HG03442 (cell line): ENCODE measurements around the gene IRF6.
"Not testable (repeated sequence)": the region's sequence is repeated elsewhere in the genome, so short reads cannot be mapped to it uniquely, and the experiment has no call there.

Source experiments
- ATAC-seq: cut with Tn5 transposase; IDR thresholded peaks from one replicate; pipeline ENCODE4 v1.9.1; 2021; ENCODE audit warnings: mild to moderate bottlenecking, moderate library complexity; ENCODE audit not compliant: unreplicated experiment

The IRF6 gene

GRCh38 chr1:209823143-209824041 is 17.4 kb upstream of the IRF6 start:
- no peak for ATAC-seq

- ATAC-seq: no peak
Measured at GRCh38 chr1:209822706-209823105, 16.8 kb upstream of the IRF6 start.

GRCh38 chr1:209820986-209821385 is 15.0 kb upstream of the IRF6 start:
- ATAC-seq: no peak

- ATAC-seq: no peak
Measured at GRCh38 chr1:209819058-209819457, 13.1 kb upstream of the IRF6 start.

GRCh38 chr1:209817691-209818090 is 11.7 kb upstream of the IRF6 start:
- no peak for ATAC-seq

- no peak for ATAC-seq
Measured at GRCh38 chr1:209816923-209817322, 11.0 kb upstream of the IRF6 start.

GRCh38 chr1:209815931-209816341 is 10.0 kb upstream of the IRF6 start:
- no peak for ATAC-seq

- no peak for ATAC-seq
Measured at GRCh38 chr1:209815490-209815889, 9.5 kb upstream of the IRF6 start.

GRCh38 chr1:209813902-209814301 is 8.0 kb upstream of the IRF6 start:
- no peak for ATAC-seq

- ATAC-seq: no peak
Measured at GRCh38 chr1:209810783-209811182, 4.8 kb upstream of the IRF6 start.

GRCh38 chr1:209809611-209810010 is 3.7 kb upstream of the IRF6 start:
- ATAC-seq: no peak

GRCh38 chr1:209808059-209808581 is 2.2 kb upstream of the IRF6 start:
- no peak for ATAC-seq

GRCh38 chr1:209807509-209807908 is 1.6 kb upstream of the IRF6 start:
- no peak for ATAC-seq

GRCh38 chr1:209805341-209805781 is 581 bp downstream of the IRF6 start:
- ATAC-seq: no peak

GRCh38 chr1:209803568-209803967 is 2.4 kb downstream of the IRF6 start:
- ATAC-seq: no peak

GRCh38 chr1:209802780-209803152 is 3.2 kb downstream of the IRF6 start:
- ATAC-seq: no peak

- ATAC-seq: no peak
Measured at GRCh38 chr1:209802117-209802779, 3.7 kb downstream of the IRF6 start.

GRCh38 chr1:209800984-209801834 is 4.7 kb downstream of the IRF6 start:
- no peak for ATAC-seq

GRCh38 chr1:209797978-209798639 is 7.8 kb downstream of the IRF6 start:
- ATAC-seq: no peak

GRCh38 chr1:209793711-209794110 is 12.2 kb downstream of the IRF6 start:
- ATAC-seq: not testable (repeated sequence)

GRCh38 chr1:209791920-209792319 is 14.0 kb downstream of the IRF6 start:
- ATAC-seq: no peak
